Right hindlimb (tissue), 1 donor: Measurements from ENCODE around the gene GLYR1.

ENCODE experiments used
- DNase-seq: peaks from one replicate; pipeline ENCODE4 v3.0.0-alpha.2; 2018

The GLYR1 gene

DNA sequence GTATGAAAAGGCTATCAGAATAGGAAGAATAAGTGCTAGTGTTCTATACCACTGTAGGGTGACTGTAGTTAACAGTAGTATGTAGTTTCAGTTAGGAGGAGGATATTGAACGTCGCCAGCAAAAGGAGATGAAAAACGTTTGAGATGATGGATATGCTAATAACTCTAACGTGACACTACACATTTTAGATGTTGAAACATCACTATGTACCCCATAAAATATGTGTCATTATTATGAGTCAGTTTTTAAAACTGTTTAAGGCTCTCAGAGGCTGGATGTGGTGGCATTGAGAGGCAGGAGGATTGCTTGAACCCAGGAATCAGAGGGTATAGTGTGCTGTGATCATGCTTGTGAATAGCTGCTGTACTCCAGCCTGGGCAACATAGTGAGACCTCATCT is 32.0 kb upstream of the GLYR1 start:
- DNase-seq: no peak

DNA sequence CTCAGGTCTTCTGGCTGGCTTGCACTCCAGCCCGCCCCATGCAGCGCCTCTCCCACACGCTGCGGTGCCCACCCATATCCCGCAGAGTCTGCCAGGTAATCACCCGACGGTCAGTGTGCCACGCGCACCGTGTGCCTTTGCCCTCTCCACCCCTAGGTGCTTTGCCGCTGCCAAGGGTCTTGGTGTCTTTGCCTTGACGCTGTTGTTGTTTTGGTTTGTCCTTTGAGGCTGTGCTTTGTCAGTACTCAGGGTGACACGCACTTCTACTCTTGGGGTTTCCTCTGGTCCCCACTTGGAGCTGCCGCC is 30.2 kb upstream of the GLYR1 start:
- DNase-seq: no peak

DNA sequence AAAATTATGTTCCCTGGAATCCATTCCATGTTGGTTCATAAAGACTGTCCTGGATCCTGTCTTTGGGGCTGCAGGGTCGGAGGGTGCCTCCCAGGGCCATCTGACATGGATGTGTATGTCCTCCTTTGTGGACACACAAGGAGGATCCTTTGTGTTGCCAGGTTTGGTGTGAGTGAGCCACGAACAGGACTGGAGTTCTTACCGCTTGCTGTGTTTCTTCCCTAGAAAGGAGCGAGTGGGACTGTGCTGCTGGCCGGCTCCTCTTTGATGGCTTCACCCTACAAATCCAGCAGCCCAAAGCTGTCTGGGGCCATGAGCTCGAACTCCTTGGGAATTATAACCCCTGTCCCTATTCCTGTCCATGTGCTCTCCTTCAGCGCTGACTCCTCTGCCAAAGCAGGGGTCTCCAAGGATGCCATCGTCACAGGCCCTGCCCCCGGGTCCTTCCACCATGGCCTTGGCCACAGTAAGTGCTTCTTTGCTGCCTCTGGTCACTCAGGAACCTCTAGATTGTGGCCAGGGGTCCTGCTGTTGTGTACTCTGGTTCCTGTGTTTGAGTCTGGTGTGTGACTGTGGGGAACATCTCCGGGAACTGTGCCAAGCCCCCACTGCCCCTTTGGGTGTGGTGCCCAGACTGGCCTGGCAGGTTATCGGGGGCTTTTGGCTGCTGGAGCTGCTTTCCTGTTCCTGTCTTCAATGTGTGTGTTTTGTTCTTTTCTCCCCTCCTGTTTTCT is 29.7 kb upstream of the GLYR1 start:
- no peak for DNase-seq

- DNase-seq: no peak
Measured at GRCh38 chr16:4874666-4875065, 27.6 kb upstream of the GLYR1 start.

DNA sequence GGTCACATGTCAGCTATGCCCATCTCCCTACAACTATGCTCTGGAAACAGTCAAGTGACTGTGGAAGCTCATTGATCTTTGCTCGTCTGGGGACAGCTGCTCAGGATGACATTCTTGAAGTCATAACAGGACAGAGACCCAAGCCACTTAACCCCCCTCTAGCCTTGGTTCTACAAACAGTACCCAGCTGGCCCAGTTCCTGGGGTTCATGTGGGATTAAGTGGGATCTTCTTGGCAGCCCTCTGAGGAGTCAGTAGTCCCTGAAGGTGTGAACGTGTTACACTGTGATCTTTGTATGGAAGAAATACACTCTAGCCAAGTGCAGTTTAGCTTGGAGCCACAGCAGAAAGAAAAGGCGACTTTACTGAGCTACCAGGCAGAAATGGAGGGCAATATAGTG is 26.0 kb upstream of the GLYR1 start:
- DNase-seq: no peak

DNA sequence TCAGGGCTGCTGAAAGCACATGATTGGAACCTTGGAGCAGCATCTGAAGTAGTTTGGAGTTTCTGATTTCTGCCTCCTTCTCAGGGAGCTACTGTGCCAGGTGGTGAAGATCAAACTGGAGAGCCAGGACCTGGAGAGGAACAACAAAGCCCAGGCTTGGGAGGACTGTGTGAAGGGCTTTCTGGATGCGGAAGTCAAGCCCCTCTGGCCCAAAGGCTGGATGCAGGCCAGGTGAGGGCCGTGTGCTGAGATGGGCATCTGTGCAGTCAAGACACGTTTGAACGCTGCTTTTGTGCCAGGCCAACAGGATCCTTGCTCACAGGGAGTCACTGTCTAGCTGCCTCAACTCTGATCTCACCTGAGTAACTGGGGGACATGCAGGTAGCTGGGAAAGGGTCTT is 24.0 kb upstream of the GLYR1 start:
- DNase-seq: no peak

- no peak for DNase-seq
Measured at GRCh38 chr16:4870138-4870671, 23.1 kb upstream of the GLYR1 start.

DNA sequence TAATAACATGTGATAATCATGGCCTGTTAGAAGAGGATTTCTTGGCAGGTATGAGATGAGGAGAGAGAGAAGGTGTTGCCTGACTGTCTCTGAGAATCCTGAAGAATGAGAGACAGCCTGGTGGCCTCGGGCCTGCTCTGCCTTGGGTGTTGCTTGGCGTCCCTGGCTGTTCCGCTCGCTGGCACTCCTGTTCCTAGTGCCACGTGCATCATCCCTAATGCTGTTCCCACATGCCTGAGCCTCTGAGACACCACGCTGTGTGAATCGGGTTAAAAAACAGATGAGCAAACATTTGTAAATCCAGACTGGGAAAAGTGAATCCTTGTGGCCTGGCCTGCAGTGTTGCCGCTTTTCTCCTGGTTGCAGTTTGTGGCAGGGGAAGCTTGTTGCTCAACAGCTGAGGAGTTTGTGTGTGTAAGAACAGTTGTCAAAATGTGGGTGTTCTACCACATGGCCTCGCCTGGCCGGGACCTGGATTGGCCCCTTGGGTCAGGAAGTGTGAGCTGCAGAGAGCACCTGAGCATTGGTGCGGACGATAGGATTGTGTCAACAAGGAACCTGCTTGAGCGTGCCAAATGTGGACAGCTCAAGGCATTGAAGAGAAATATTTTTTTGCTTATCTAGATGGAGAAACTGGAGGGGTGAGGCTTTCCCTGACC is 22.2 kb upstream of the GLYR1 start:
- no peak for DNase-seq

DNA sequence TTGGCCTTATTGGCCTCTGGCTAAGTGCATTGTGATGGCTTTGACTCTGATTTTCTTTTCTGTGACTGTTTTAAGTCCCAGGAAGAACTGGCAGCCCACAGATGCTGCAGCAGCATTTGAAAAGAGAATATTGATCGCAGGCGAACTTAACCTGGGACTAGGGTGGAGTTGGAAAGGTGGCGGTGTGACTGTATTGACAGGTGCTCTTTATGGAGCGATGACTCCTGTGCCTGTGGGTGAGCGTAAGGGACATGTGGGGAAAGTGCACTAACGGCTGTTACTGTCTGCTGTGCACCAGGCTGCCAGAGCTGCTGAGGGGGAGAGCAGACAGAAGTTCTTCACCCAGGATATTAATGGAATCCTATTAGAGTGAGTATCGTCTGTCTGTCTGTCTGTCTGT is 21.4 kb upstream of the GLYR1 start:
- DNase-seq: no peak

DNA sequence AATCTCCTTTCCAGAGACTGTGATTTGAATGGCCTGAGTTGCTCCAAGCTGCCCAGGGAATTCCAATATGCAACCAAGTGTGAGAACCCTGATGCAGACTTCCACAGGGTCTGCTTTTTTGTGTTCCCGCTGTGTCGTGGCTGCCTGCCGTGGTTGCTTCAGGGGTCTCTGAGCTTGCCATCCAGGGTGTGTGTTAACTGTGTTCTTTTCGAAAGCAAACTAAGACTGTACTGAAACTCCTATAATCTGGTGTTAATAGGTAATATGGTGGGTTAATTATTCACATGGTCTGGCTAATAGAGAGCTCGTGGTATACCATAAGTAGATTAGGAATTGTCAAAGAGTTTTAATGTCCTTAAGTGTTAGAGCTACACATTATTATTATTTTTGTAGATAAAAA is 20.9 kb upstream of the GLYR1 start:
- no peak for DNase-seq

GRCh38 chr16:4866586-4866985 is 19.5 kb upstream of the GLYR1 start:
- DNase-seq: no peak

DNA sequence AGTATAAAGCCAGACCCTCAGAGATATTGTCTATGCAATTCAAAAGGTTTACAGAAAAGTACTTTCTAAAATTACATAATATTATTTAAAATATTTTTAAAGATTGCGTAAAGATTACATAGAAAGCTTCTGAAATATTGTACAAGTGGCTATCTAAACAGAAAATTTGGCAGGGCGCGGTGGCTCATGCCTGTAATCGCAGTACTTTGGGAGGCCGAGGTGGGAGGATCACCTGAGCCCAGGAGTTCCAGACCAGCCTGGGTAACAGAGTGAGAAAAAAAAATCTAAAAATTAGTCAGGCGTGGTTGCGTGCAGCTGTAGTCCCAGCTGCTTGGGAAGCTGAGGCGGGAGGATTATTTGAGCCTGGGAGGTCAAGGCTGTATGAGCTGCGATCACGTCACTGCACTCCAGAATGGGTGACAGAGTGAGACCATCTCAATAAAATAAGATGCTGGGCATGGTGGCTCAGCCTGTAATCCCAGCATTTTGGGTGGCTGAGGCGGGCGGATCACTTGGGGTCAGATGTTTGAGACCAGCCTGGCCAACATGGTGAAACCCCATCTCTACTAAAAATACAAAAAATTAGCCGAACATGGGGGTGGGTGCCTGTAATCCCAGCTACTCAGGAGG is 18.3 kb upstream of the GLYR1 start:
- DNase-seq: no peak

- no peak for DNase-seq
Measured at GRCh38 chr16:4864728-4865127, 17.6 kb upstream of the GLYR1 start.

GRCh38 chr16:4862639-4863038 is 15.6 kb upstream of the GLYR1 start:
- no peak for DNase-seq

- no peak for DNase-seq
Measured at GRCh38 chr16:4860727-4861342, 13.7 kb upstream of the GLYR1 start.

DNA sequence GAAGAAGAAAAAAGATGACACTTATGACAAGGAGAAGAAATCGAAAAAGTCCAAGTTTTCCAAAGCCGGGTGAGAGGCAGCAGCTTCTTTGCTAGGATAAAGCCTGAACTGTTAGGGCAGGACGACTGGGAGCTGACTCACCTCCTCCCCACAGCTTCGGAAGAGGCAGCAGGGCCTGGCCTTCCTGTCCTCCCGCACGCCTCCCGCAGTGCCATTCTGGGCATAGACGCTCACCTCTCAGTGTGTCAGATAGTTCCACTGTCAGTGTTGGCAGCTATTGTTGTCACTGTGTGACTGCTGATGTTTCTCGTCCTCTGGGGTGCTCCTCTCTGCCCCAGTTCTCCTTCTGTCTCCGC is 12.8 kb upstream of the GLYR1 start:
- no peak for DNase-seq

- no peak for DNase-seq
Measured at GRCh38 chr16:4859190-4859899, 12.3 kb upstream of the GLYR1 start.

GRCh38 chr16:4855804-4856203 is 8.7 kb upstream of the GLYR1 start:
- no peak for DNase-seq

DNA sequence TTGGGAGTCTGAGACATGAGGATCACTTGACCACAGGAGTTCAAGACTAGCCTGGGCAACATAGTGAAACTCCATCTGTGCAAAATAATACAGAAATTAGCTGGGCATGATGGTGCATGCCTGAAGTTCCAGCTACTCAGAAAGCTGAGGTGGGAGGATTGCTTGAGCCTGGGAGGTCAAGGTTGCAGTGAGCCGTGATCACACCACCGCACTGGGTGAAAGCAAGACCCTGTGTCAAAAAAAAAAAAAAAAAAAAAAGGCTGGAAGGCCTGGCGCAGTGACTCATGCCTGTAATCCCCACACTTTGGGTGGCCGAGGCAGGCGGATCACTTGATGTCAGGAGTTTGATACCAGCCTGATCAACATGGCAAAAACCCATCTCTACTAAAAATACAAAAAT is 8.3 kb upstream of the GLYR1 start:
- DNase-seq: no peak

DNA sequence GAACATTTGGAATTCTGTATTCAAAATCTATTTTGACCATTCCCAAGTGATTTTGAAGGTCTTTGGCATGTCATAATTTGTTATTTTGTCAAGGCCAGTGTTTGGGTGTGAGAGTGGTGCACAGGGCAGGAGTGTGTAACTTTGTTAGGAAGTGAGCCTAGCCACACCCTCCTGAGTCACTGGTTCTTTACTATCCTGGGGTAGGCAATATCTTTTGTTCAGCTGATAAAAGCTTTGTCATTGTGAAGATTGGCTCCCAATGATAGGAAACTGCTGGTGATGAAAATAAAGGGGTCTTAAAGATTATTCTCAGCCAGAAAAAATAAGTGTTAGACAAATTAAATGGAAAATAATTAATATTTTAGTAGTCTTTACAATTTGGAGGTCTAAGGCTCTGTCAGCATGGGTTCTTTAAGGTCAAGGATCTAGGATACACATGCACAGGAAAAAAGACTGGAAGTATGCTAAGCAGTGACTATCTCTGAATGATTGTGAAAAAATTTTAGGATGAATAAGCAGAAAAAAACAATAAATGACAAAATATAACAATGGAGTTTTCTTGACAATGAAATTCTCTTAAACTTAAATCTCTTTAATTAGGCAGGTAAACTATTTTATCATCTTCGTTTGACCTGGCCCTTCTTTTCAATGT is 5.3 kb upstream of the GLYR1 start:
- no peak for DNase-seq

- DNase-seq: no peak
Measured at GRCh38 chr16:4850211-4850610, 3.1 kb upstream of the GLYR1 start.

GRCh38 chr16:4847774-4848587 is 893 bp upstream of the GLYR1 start:
- DNase-seq: peak; percentile 39
